Vagina (tissue), 2 donors: ENCODE measurements around the gene ARSG.

ENCODE experiments used
- POLR2A ChIP-seq, 2 donors: fragments of 450-650 bp; IDR thresholded peaks; one replicate each; pipeline ENCODE4 v1.6.1; 2017; ENCODE audit warnings: antibody characterized with exemption in 2 of 2, mild to moderate bottlenecking in 2 of 2, moderate library complexity in 2 of 2
- POLR2AphosphoS5 ChIP-seq, 2 donors: sonication (generic); formaldehyde crosslinking; IDR thresholded peaks; one replicate each; pipeline ENCODE4 v1.9.0; 2017; ENCODE audit warnings: antibody characterized with exemption in 2 of 2, mild to moderate bottlenecking in 2 of 2, low read depth in 1 of 2; ENCODE audit not compliant: insufficient read depth in 1 of 2
- TF ChIP-seq, protein P1 (sequence below), 3 experiments: fragments of 450-650 bp in 2 of 3; fragments of 200-600 bp in 1 of 3; sonication (generic) in 1 of 3; IDR thresholded peaks; one replicate each; pipeline ENCODE4 v1.5.1; 2017 to 2019; ENCODE audit warnings: antibody characterized with exemption in 3 of 3, mild to moderate bottlenecking in 2 of 3, moderate library complexity in 2 of 3

DNA sequence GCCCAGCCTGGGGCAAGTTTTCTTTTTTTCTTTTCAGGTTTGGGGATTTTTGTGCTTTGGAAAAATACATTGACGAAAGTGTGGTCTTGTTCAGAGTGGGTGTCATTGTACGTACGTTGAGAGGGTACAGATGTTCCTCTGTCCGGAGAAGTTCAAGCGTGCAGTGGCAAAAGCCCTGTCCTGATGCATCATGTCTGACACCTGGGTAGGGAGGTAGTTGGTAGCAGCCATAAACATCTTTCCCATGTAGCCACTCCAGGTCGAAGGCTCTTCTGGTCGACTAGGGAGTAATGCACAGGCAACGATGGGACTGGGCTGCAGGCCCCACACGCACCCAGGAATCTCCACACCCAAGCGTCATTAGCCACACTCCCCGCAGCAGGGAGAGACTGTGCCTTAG is 138.6 kb downstream of the ARSG start:
- TF ChIP-seq, protein P1, sequence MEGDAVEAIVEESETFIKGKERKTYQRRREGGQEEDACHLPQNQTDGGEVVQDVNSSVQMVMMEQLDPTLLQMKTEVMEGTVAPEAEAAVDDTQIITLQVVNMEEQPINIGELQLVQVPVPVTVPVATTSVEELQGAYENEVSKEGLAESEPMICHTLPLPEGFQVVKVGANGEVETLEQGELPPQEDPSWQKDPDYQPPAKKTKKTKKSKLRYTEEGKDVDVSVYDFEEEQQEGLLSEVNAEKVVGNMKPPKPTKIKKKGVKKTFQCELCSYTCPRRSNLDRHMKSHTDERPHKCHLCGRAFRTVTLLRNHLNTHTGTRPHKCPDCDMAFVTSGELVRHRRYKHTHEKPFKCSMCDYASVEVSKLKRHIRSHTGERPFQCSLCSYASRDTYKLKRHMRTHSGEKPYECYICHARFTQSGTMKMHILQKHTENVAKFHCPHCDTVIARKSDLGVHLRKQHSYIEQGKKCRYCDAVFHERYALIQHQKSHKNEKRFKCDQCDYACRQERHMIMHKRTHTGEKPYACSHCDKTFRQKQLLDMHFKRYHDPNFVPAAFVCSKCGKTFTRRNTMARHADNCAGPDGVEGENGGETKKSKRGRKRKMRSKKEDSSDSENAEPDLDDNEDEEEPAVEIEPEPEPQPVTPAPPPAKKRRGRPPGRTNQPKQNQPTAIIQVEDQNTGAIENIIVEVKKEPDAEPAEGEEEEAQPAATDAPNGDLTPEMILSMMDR (IDR thresholded peaks at IDR 0.05): no peak
- TF ChIP-seq POLR2AphosphoS5 (IDR thresholded peaks at IDR 0.05; ENCODE audit: insufficient read depth in 1 of 2, low read depth in 1 of 2) (no peak), POLR2A (IDR thresholded peaks at IDR 0.05) (no peak)
